GM13976 (cell line): Measurements from ENCODE around the gene RNF4.
A peak's percentile ranks its signal among the peaks of the same experiment; 100 is the strongest.

ENCODE experiments used
- DNase-seq: peaks from one replicate; pipeline ENCODE4 v3.0.0; 2012; ENCODE audit warnings: low spot score
- CTCF ChIP-seq: IDR thresholded peaks from 2 replicates; pipeline ENCODE4 v1.5.1; 2012; ENCODE audit warnings: borderline replicate concordance, mild to moderate bottlenecking; ENCODE audit not compliant: insufficient read depth; ENCODE audit errors: extremely low read depth, missing control alignments, control extremely low read depth
- in situ Hi-C: fragments of 300-500 bp; cut with MboI; formaldehyde crosslinking; loops from one replicate; pipeline ENCODE4 v1.12.0; 2022; ENCODE audit warnings: low sequenced_read_pairs, mixed read lengths, inconsistent platforms; ENCODE audit not compliant: unreplicated experiment

RNF4 gene

GRCh38 chr4:2487632-2488031, 18.7 kb downstream of the RNF4 start:
- no peak for TF ChIP-seq CTCF
- DNase-seq: peak; percentile 72
- in situ Hi-C loops: no loop called here

GRCh38 chr4:2489081-2489805, 20.3 kb downstream of the RNF4 start:
- DNase-seq: no peak
- TF ChIP-seq CTCF: no peak
- in situ Hi-C loops: no loop called here

GRCh38 chr4:2489841-2490552, 21.1 kb downstream of the RNF4 start:
- no peak for TF ChIP-seq CTCF
- DNase-seq: no peak
- in situ Hi-C loops: no loop called here

GRCh38 chr4:2492970-2493369, 24.1 kb downstream of the RNF4 start:
- in situ Hi-C loops: no loop called here

GRCh38 chr4:2494992-2495391, 26.1 kb downstream of the RNF4 start:
- DNase-seq: no peak
- in situ Hi-C loops: no loop called here
- TF ChIP-seq CTCF: no peak

More at GRCh38 chr4:2492970-2493369, 24.1 kb downstream of the RNF4 start:
- DNase-seq: no peak
- no peak for TF ChIP-seq CTCF

- DNase-seq: no peak
- no peak for TF ChIP-seq CTCF
- in situ Hi-C loops: no loop called here
Measured at GRCh38 chr4:2497324-2497723, 28.4 kb downstream of the RNF4 start.
